Right lobe of liver (tissue), 4 donors: ENCODE measurements around the gene PTCD1.

ENCODE experiments used
- CTCF ChIP-seq, 4 donors: fragments of 200-600 bp in 3 of 4; fragments of 450-650 bp in 1 of 4; IDR thresholded peaks; one replicate each; pipeline versions ENCODE4 v1.5.1 to v1.8.0; 2016 to 2022; ENCODE audit warnings: antibody characterized with exemption in 4 of 4, mild to moderate bottlenecking in 2 of 4
- POLR2A ChIP-seq: fragments of 450-650 bp; IDR thresholded peaks from one replicate; pipeline ENCODE4 v1.6.1; 2017; ENCODE audit warnings: antibody characterized with exemption, mild to moderate bottlenecking
- donor health status: DM: no; HTN: no; CAD: no.
- donor health status: DM: no; HTN: no; CAD: no.
- donor health status: DM: no; HTN: yes; CAD: no.

- TF ChIP-seq CTCF (IDR thresholded peaks at IDR 0.05) (no peak), POLR2A (no peak)
Measured at GRCh38 chr7:99451936-99452335, 13.3 kb upstream of the PTCD1 start.
